ENCODE data around the gene HEXB.
"Not testable (repeated sequence)": the region's sequence is repeated elsewhere in the genome, so short reads cannot be mapped to it uniquely, and the experiment has no call there.

The HEXB gene

GRCh38 chr5:74657165-74657564 is 27.9 kb upstream of the HEXB start:
- FAIRE-seq: no peak
- DNase-seq (ENCODE audit: low spot score): no peak

GRCh38 chr5:74659172-74659571 is 25.9 kb upstream of the HEXB start:
- DNase-seq (ENCODE audit: low spot score) (no peak), FAIRE-seq (no peak)

GRCh38 chr5:74660140-74660539 is 24.9 kb upstream of the HEXB start:
- DNase-seq (ENCODE audit: low spot score) (no peak), FAIRE-seq (no peak)

GRCh38 chr5:74660873-74661272 is 24.2 kb upstream of the HEXB start:
- no peak for DNase-seq (ENCODE audit: low spot score)
- FAIRE-seq: no peak

GRCh38 chr5:74664551-74664950 is 20.5 kb upstream of the HEXB start:
- no peak for DNase-seq (ENCODE audit: low spot score)
- no peak for FAIRE-seq

GRCh38 chr5:74665273-74665672 is 19.8 kb upstream of the HEXB start:
- FAIRE-seq: no peak
- no peak for DNase-seq (ENCODE audit: low spot score)

GRCh38 chr5:74665816-74666215 is 19.2 kb upstream of the HEXB start:
- FAIRE-seq (no peak), DNase-seq (ENCODE audit: low spot score) (no peak)

GRCh38 chr5:74667396-74667795 is 17.6 kb upstream of the HEXB start:
- DNase-seq (ENCODE audit: low spot score): no peak
- FAIRE-seq: no peak

- DNase-seq (ENCODE audit: low spot score) (no peak), FAIRE-seq (no peak)
Measured at GRCh38 chr5:74669821-74670220, 15.2 kb upstream of the HEXB start.

GRCh38 chr5:74670396-74671038 is 14.5 kb upstream of the HEXB start:
- no peak for DNase-seq (ENCODE audit: low spot score)
- no peak for FAIRE-seq

- FAIRE-seq (no peak), DNase-seq (ENCODE audit: low spot score) (no peak)
Measured at GRCh38 chr5:74672215-74672877, 12.7 kb upstream of the HEXB start.

- FAIRE-seq (no peak), DNase-seq (ENCODE audit: low spot score) (no peak)
Measured at GRCh38 chr5:74673011-74673790, 11.8 kb upstream of the HEXB start.

GRCh38 chr5:74676466-74676865 is 8.6 kb upstream of the HEXB start:
- not testable (repeated sequence) for DNase-seq (ENCODE audit: low spot score); FAIRE-seq

- not testable (repeated sequence) for DNase-seq (ENCODE audit: low spot score); FAIRE-seq
Measured at GRCh38 chr5:74678123-74678522, 6.9 kb upstream of the HEXB start.

- DNase-seq (ENCODE audit: low spot score); FAIRE-seq: not testable (repeated sequence)
Measured at GRCh38 chr5:74679300-74679699, 5.7 kb upstream of the HEXB start.

- no peak for FAIRE-seq
- no peak for DNase-seq (ENCODE audit: low spot score)
Measured at GRCh38 chr5:74679966-74680365, 5.1 kb upstream of the HEXB start.

- FAIRE-seq: no peak
- DNase-seq (ENCODE audit: low spot score): no peak
Measured at GRCh38 chr5:74685979-74686631, 1.1 kb downstream of the HEXB start.

GRCh38 chr5:74686962-74687751 is 2.1 kb downstream of the HEXB start:
- DNase-seq (ENCODE audit: low spot score) (no peak), FAIRE-seq (no peak)

- FAIRE-seq (no peak), DNase-seq (ENCODE audit: low spot score) (no peak)
Measured at GRCh38 chr5:74693191-74693590, 8.2 kb downstream of the HEXB start.

GRCh38 chr5:74717596-74717995 is 32.6 kb downstream of the HEXB start:
- FAIRE-seq (no peak), DNase-seq (ENCODE audit: low spot score) (no peak)

GRCh38 chr5:74722271-74722670 is 37.2 kb downstream of the HEXB start:
- DNase-seq (ENCODE audit: low spot score): no peak
- FAIRE-seq: no peak

All from urothelium cell line (cell line).